ENCODE data around the gene KBTBD4.
"Not testable (repeated sequence)": the region's sequence is repeated elsewhere in the genome, so short reads cannot be mapped to it uniquely, and the experiment has no call there.

Gene KBTBD4

DNA sequence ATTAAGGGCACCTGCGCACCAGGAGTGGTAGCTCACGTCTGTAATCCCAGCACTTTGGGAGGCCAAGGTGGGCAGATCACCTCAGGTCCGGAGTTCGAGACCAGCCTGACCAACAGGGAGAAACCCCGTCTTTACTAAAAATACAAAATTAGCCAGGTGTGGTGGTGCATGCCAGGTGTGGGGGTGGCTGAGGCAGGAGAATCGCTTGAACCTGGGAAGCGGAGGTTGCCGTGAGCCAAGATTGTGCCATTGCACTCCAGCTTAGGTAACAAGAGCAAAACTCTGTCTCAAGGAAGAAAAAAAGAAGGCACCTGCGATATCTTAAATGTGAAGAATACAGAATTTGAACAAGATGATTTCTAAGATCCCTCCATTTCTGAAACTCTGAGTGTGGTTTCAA is 52.7 kb downstream of the KBTBD4 start:
- DNase-seq (ENCODE audit: low read depth) = not testable (repeated sequence)

DNA sequence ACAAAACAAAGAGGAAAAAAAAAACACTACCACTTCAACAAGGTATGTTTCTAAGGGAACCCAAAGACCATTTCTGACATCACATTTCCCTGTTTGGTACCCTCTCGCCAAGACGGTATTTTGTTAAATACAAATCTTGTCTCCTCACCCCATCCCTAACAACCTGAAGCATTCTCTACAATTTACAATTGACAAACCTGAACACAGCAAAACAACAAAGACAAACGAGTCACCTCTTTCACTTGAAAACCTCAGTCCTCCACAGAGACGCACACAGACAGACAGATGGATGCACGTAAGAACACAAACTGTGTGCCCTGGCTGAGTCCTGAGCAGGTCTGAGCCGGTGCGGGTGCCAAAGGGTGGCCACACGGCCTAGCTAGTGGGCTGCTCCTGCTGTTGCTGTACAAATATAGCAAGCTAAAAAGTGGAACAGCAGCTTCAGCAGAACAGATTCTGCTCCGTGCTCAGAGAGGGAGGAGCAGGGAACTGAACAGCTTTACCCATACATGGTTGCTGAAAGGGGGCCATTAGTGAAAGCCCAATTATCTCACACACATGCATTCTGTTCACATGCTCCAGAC is 54.4 kb downstream of the KBTBD4 start:
- DNase-seq (ENCODE audit: low read depth) = no peak

DNA sequence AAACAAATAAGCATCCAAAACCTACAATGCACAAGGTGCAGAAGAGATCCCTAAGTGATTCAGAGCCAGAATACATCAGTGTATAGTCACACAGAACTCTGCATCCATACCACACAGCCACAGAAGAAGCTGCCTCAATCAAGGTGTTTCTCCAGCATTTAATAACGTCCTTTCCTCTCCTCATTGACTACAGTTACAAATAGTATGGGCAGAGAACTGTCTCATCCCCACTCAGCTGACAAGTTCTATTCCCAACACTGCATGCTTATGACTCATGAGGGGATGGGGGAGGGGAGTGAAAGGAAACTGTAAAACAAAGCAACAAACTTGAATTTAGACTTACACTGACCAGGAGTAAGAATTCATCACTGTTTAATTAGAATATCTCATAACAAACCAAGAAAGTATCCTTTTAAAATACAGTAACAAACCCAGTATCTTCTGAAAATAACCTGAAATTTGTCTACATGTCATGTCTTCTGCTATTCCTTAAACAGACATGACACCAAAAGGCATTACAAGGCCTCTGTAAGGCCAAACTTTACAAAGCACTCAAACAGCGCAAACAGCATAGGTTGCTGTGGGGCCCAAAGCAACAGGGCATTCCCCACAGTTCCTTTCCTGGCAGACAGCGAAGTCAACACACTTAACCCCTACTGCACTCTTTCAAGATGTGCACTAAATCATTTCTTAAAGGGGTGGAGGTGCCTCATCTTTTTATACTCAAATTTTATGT is 55.1 kb downstream of the KBTBD4 start:
- DNase-seq (ENCODE audit: low read depth) = no peak

All from HS-27A (cell line).